Activated naive CD8-positive, alpha-beta T cell treated with anti-CD3 and anti-CD28 coated beads, Interleukin-2, amount 50 U/mL, for 24 hours (primary cell): ENCODE measurements around the gene CCND1.

Source experiments
- ATAC-seq: fragments of 150-1000 bp; cut with Tn5 transposase; one replicate; pipeline ENCODE4 v1.10.0; 2021
- DNase-seq: peaks from one replicate; pipeline ENCODE4 v3.0.0; 2021
- H3K27ac Mint-ChIP-seq: one replicate; pipeline ENCODE4 v1.8.0; 2021; ENCODE audit warnings: mild to moderate bottlenecking, mixed read lengths
- H3K27me3 Mint-ChIP-seq: one replicate; pipeline ENCODE4 v1.8.0; 2021; ENCODE audit warnings: mixed read lengths
- H3K36me3 Mint-ChIP-seq: one replicate; pipeline ENCODE4 v1.8.0; 2021; ENCODE audit warnings: low read depth, mixed read lengths
- H3K4me1 Mint-ChIP-seq: one replicate; pipeline ENCODE4 v1.8.0; 2021; ENCODE audit warnings: mixed read lengths
- H3K4me3 Mint-ChIP-seq: one replicate; pipeline ENCODE4 v1.8.0; 2021; ENCODE audit warnings: mild to moderate bottlenecking, moderate library complexity, mixed read lengths
- H3K9me3 Mint-ChIP-seq: one replicate; pipeline ENCODE4 v1.8.0; 2021; ENCODE audit warnings: mixed read lengths

CCND1 gene

GRCh38 chr11:69632900-69633299 lies 8.1 kb upstream of the CCND1 start:
- H3K27ac Mint-ChIP-seq, result no peak overlapping the region
- peaks cover 38% of the 10 kb centered on the region for H3K27me3 Mint-ChIP-seq
- no peak overlapping the region for H3K4me3 Mint-ChIP-seq
- H3K9me3 Mint-ChIP-seq, result peaks cover 5% of the 10 kb centered on the region
- H3K36me3 Mint-ChIP-seq, result no peaks in the 10 kb centered on the region
- peaks cover 11% of the 10 kb centered on the region for H3K4me1 Mint-ChIP-seq
- DNase-seq (no peak), ATAC-seq (no peak)

GRCh38 chr11:69634069-69634468 lies 6.9 kb upstream of the CCND1 start:
- Mint-ChIP-seq H3K27ac (no peak overlapping the region), H3K36me3 (no peaks in the 10 kb centered on the region), H3K9me3 (peaks cover 5% of the 10 kb centered on the region), H3K4me3 (no peak overlapping the region), H3K4me1 (peaks cover 17% of the 10 kb centered on the region), H3K27me3 (peaks cover 43% of the 10 kb centered on the region)
- DNase-seq (no peak), ATAC-seq (no peak)

- Mint-ChIP-seq H3K9me3 (peaks cover 5% of the 10 kb centered on the region), H3K27ac (no peak overlapping the region), H3K27me3 (peaks cover 44% of the 10 kb centered on the region), H3K4me3 (no peak overlapping the region), H3K4me1 (peaks cover 18% of the 10 kb centered on the region), H3K36me3 (no peaks in the 10 kb centered on the region)
- no peak for ATAC-seq
- no peak for DNase-seq
Observed at GRCh38 chr11:69634590-69634989, 6.4 kb upstream of the CCND1 start.

- ATAC-seq, result no peak
- H3K27ac Mint-ChIP-seq, result no peak overlapping the region
- H3K9me3 Mint-ChIP-seq, result no peaks in the 10 kb centered on the region
- H3K4me1 Mint-ChIP-seq, result peaks cover 24% of the 10 kb centered on the region
- no peak overlapping the region for H3K4me3 Mint-ChIP-seq
- H3K27me3 Mint-ChIP-seq, result peaks cover 46% of the 10 kb centered on the region
- DNase-seq, result no peak
- H3K36me3 Mint-ChIP-seq, result no peaks in the 10 kb centered on the region
Observed at GRCh38 chr11:69635195-69635594, 5.8 kb upstream of the CCND1 start.

- Mint-ChIP-seq H3K4me1 (peaks cover 30% of the 10 kb centered on the region), H3K9me3 (no peaks in the 10 kb centered on the region), H3K4me3 (no peak overlapping the region), H3K36me3 (no peaks in the 10 kb centered on the region), H3K27ac (no peak overlapping the region), H3K27me3 (peaks cover 52% of the 10 kb centered on the region)
- ATAC-seq, result no peak
- no peak for DNase-seq
Observed at GRCh38 chr11:69635804-69636511, 5.0 kb upstream of the CCND1 start.

- H3K4me3 Mint-ChIP-seq, result no peak overlapping the region
Observed at GRCh38 chr11:69636512-69637197, 4.3 kb upstream of the CCND1 start.

GRCh38 chr11:69637198-69637940 lies 3.6 kb upstream of the CCND1 start:
- Mint-ChIP-seq H3K4me1 (peaks cover 34% of the 10 kb centered on the region), H3K36me3 (no peaks in the 10 kb centered on the region), H3K4me3 (no peak overlapping the region), H3K27me3 (peaks cover 52% of the 10 kb centered on the region), H3K9me3 (no peaks in the 10 kb centered on the region), H3K27ac (no peak overlapping the region)
- ATAC-seq, result no peak
- no peak for DNase-seq

More at GRCh38 chr11:69636512-69637197, 4.3 kb upstream of the CCND1 start:
- ATAC-seq, result no peak
- Mint-ChIP-seq H3K4me1 (peaks cover 34% of the 10 kb centered on the region), H3K27ac (no peak overlapping the region), H3K9me3 (no peaks in the 10 kb centered on the region), H3K27me3 (peaks cover 52% of the 10 kb centered on the region), H3K36me3 (no peaks in the 10 kb centered on the region)
- no peak for DNase-seq

GRCh38 chr11:69637941-69638871 lies 2.8 kb upstream of the CCND1 start:
- H3K4me3 Mint-ChIP-seq, result peak overlapping the region; percentile 40
- no peaks in the 10 kb centered on the region for H3K36me3 Mint-ChIP-seq
- ATAC-seq (no peak), DNase-seq (peak; percentile 14)
- H3K4me1 Mint-ChIP-seq, result peaks cover 34% of the 10 kb centered on the region
- H3K27me3 Mint-ChIP-seq, result peaks cover 50% of the 10 kb centered on the region
- H3K27ac Mint-ChIP-seq, result no peak overlapping the region
- no peaks in the 10 kb centered on the region for H3K9me3 Mint-ChIP-seq

GRCh38 chr11:69638941-69639681 lies 1.8 kb upstream of the CCND1 start:
- peaks cover 49% of the 10 kb centered on the region for H3K27me3 Mint-ChIP-seq
- no peaks in the 10 kb centered on the region for H3K9me3 Mint-ChIP-seq
- H3K4me1 Mint-ChIP-seq, result peaks cover 36% of the 10 kb centered on the region
- DNase-seq (peak; percentile 37), ATAC-seq (no peak)
- no peak overlapping the region for H3K27ac Mint-ChIP-seq
- H3K36me3 Mint-ChIP-seq, result no peaks in the 10 kb centered on the region
- no peak overlapping the region for H3K4me3 Mint-ChIP-seq

- no peaks in the 10 kb centered on the region for H3K36me3 Mint-ChIP-seq
- H3K27ac Mint-ChIP-seq, result no peak overlapping the region
- ATAC-seq, result no peak
- H3K4me3 Mint-ChIP-seq, result no peak overlapping the region
- peaks cover 47% of the 10 kb centered on the region for H3K27me3 Mint-ChIP-seq
- no peak for DNase-seq
- no peaks in the 10 kb centered on the region for H3K9me3 Mint-ChIP-seq
- H3K4me1 Mint-ChIP-seq, result peaks cover 36% of the 10 kb centered on the region
Observed at GRCh38 chr11:69639831-69640230, 1.1 kb upstream of the CCND1 start.

- ATAC-seq (no peak), DNase-seq (peak; percentile 14)
- Mint-ChIP-seq H3K36me3 (no peaks in the 10 kb centered on the region), H3K4me3 (peak overlapping the region; percentile 34), H3K9me3 (no peaks in the 10 kb centered on the region), H3K4me1 (peaks cover 36% of the 10 kb centered on the region), H3K27me3 (peaks cover 41% of the 10 kb centered on the region), H3K27ac (no peak overlapping the region)
Observed at GRCh38 chr11:69640260-69640994, 529 bp upstream of the CCND1 start.

- Mint-ChIP-seq H3K4me1 (peaks cover 31% of the 10 kb centered on the region), H3K36me3 (no peaks in the 10 kb centered on the region), H3K27ac (peak overlapping the region; percentile 35), H3K4me3 (peak overlapping the region; percentile 78), H3K27me3 (peaks cover 30% of the 10 kb centered on the region), H3K9me3 (no peaks in the 10 kb centered on the region)
- no peak for ATAC-seq
- no peak for DNase-seq
Observed at GRCh38 chr11:69641681-69642548, 959 bp downstream of the CCND1 start.
